Fibroblast of skin of scalp (primary cell): ENCODE data around the gene TMEM51.

Source experiments
- DNase-seq: peaks from one replicate; pipeline ENCODE4 v3.0.0-alpha.2; 2013

Gene TMEM51

GRCh38 chr1:15219280-15220023, 65.9 kb downstream of the TMEM51 start:
- no peak for DNase-seq

- no peak for DNase-seq
Measured at GRCh38 chr1:15220024-15220392, 66.5 kb downstream of the TMEM51 start.

GRCh38 chr1:15220825-15221431, 67.4 kb downstream of the TMEM51 start:
- no peak for DNase-seq

- DNase-seq = no peak
Measured at GRCh38 chr1:15222653-15223303, 69.2 kb downstream of the TMEM51 start.

GRCh38 chr1:15224259-15224869, 70.8 kb downstream of the TMEM51 start:
- no peak for DNase-seq

- no peak for DNase-seq
Measured at GRCh38 chr1:15224974-15225373, 71.4 kb downstream of the TMEM51 start.

- DNase-seq = no peak
Measured at GRCh38 chr1:15225461-15225860, 71.9 kb downstream of the TMEM51 start.

- DNase-seq = peak; percentile 12
Measured at GRCh38 chr1:15226388-15227255, 73.1 kb downstream of the TMEM51 start.

- DNase-seq = no peak
Measured at GRCh38 chr1:15229707-15230131, 76.2 kb downstream of the TMEM51 start.

GRCh38 chr1:15231714-15232201, 78.2 kb downstream of the TMEM51 start:
- DNase-seq = no peak

GRCh38 chr1:15233689-15234088, 80.1 kb downstream of the TMEM51 start:
- DNase-seq = no peak

- peak; percentile 30 for DNase-seq
Measured at GRCh38 chr1:15236321-15236721, 82.8 kb downstream of the TMEM51 start.

- no peak for DNase-seq
Measured at GRCh38 chr1:15236746-15237145, 83.2 kb downstream of the TMEM51 start.

- DNase-seq = no peak
Measured at GRCh38 chr1:15238789-15239188, 85.2 kb downstream of the TMEM51 start.

- no peak for DNase-seq
Measured at GRCh38 chr1:15242766-15243165, 89.2 kb downstream of the TMEM51 start.

GRCh38 chr1:15243275-15244043, 89.9 kb downstream of the TMEM51 start:
- DNase-seq = no peak

- no peak for DNase-seq
Measured at GRCh38 chr1:15244813-15245212, 91.3 kb downstream of the TMEM51 start.

- DNase-seq = peak; percentile 39
Measured at GRCh38 chr1:15245593-15246360, 92.2 kb downstream of the TMEM51 start.

GRCh38 chr1:15246960-15247614, 93.5 kb downstream of the TMEM51 start, which contains the start of gene FHAD1:
FHAD1 (plus strand) TSS chr1:15247223; CDS start chr1:15251785, 4,562 bp downstream.
- DNase-seq = peak; percentile 57

GRCh38 chr1:15248216-15248615, 94.7 kb downstream of the TMEM51 start:
- DNase-seq = no peak
